Activated CD8-positive, alpha-beta memory T cell treated with anti-CD3 and anti-CD28 coated beads for 24 hours (primary cell): Measurements from ENCODE around the gene TBC1D9.
A peak's percentile ranks its signal among the peaks of the same experiment; 100 is the strongest.
"Not testable (repeated sequence)": the region's sequence is repeated elsewhere in the genome, so short reads cannot be mapped to it uniquely, and the experiment has no call there.

Experiments used
- DNase-seq: peaks from one replicate; pipeline ENCODE4 v3.0.0-alpha.2; 2020

The TBC1D9 gene

DNA sequence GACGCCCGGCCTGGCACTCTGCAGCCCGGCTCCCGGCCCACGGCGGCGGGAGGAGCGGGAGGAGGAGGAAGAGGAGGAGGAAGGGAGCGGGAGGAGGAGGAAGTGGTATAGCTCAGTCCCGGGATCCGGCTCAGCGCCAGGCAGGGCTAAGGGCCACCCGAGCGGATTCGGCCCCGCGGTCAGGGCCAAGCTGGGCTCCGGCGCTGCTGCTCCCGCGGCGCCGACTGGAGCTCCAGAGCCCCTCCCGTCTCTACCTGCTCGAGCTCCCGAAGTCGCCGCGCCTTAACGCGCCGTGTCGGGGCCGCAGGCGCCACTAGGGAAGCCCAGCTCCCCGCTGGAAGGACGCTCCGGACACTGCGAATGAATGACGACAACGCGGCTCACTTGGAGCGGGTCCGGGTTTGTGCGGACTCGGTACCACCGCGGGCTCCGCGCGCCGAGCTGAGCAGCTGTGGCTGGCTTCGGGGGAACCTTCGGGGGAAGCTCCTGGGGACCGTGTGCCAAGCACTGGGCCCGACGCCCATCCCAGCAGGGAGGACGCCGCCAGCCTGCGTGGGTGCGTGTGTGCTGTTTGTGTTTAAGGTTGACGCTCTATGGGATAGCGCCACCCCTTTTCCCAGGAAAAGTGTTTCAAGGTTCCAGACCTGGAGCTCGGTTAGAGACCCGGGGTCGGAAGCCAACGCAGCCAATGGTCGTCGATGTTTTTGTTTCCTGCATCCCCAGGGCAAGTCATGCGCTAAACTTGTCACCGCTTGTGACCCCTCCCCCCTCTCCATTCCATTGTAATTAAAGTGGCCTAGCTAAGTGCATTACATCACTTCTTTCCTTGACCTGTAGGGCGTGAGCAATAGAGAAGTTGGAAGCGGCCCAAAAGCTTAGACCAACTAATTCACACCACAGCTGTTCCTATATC is at the start of gene TBC1D9:
TSS of gene TBC1D9 (minus strand) at position 67 of the 913 bp plus-strand sequence. CDS start 340 bp downstream, outside the sequence.
- DNase-seq = peak; percentile 57

DNA sequence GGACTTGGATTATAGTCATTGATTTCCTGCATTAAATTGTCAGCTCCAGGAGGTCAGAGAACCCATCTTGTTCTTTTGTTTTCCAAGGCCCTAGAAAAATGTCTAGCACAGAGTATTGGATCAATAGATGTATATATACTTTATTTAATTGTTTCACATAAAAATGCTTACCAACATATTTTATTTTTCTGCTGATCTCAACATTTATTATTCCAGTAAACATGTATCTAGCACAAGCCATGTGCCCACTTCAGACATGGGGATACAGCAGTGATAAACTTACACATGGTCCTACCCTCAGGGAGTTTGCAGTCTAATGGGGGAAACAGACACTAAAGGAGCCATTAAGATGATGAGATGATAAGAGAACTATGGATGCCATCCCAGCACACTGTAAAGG is 49.1 kb upstream of the TBC1D9 start:
- no peak for DNase-seq

DNA sequence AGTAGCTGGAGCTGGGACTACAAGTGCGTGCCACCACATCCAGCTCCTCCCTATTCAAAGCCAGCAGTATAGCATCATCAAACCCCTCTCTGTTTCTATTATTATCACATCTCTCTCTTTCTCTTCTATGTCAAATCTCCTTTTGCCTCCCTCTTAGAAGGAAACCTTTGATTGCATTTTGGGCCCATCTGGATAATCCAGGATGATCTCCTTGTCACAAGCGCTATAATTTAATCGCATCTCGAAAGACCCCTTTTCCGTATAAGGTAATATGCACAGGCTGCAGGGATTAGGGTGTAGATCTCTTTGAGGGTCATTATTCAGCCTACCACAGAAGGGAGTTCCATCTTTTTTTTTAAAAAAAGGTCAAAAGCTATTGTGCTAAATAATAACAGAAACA is 46.4 kb upstream of the TBC1D9 start:
- DNase-seq = no peak

DNA sequence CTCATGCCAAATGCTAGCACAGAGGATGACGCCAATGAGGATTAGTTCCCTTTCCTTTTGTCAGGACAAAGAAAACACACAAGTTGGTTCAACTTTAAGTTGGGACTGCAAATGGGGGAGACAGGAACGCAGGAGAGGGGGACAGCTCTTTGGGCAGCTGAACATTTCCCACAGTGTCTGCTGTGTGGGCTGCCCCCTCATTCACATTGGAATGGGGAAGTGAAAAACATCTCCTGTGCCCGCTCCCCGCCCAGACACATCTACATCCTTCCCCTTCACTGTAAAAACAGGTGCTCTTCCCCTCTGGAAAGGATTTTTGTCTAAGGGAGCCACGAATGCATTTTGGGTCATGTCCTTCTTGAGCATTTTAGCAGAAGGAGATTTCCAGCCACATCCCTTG is 44.5 kb upstream of the TBC1D9 start:
- no peak for DNase-seq

DNA sequence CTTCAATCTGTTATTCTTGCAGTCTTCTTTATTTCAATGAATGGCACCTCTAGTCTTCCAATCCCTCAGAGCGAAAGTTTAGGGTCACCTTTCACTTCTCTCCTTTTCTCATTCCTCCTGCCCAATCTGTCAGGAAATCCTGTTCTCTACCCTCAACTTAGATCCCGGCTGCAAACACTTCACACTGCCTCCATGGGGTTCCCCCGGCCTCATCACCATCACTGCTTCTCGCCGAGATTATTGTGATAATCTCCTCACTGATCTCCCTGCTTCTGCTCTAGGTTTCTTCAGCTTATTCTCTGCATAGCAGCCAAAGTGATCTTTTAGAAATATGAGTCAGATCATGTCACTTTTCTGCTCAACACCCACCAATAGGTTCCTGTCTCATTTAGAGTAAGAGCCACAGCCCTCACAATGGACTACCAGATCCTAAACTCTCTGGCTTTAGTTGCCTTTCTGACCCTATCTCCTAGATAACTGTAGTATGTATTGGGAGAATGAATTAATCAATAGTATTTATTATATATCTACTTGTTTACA is 43.6 kb upstream of the TBC1D9 start:
- no peak for DNase-seq

DNA sequence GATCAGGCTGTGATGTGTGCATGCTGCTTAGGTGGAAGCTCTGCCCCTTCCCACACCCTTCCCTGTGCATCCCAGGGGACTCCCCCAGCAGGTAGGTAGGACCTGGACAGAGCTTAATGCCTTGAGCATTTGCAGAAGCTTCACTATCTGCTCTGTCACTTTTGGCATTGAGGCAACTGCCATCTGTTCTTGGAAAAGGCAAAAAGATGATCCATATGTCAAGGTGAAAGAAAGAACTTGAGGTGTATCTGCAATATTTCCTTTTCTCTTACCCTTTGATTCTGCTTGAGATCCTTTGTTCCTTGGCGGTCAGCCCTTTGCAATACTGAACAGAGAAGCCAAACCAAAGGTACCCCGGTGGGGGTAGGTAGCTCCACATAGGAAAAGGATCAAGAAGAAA is 37.1 kb upstream of the TBC1D9 start:
- no peak for DNase-seq

DNA sequence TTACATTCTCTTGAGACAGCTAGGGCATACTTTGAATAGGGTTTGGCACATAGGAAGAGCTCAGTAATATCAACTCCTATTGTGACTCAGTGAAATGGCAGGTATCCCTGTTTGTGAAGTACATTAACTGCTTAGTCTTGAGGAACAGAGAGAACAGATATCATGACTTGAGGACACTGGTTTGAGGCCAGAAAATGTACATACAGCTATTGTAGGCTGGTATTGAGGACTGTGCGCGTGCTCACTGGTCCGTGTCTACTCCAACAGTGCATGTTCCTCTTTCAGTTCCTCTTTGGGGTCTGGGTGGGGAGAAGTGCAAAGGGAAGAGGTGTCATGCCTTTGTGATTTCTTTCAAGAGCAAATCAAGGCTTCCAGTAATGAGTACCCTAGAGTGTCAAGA is 34.6 kb upstream of the TBC1D9 start:
- no peak for DNase-seq

DNA sequence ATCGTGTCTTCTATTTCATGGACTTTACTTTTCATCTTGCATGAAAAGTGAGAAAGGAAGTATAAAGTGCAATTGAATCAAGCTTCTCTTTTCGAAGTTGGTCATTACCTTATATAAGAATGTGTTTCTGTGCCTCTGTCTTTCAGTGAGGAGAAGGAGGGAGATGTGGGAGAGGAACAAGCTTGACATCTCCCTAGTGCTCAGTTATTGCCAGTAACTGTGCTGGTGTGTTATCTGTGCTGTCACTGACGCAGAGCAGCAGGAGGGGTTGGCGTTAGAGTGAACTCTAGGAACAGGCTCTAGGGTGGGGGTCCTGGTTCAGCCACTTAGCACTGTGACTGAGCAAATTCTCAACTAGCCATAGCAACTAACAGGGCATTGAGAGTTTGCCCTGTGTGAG is 34.0 kb upstream of the TBC1D9 start:
- no peak for DNase-seq

DNA sequence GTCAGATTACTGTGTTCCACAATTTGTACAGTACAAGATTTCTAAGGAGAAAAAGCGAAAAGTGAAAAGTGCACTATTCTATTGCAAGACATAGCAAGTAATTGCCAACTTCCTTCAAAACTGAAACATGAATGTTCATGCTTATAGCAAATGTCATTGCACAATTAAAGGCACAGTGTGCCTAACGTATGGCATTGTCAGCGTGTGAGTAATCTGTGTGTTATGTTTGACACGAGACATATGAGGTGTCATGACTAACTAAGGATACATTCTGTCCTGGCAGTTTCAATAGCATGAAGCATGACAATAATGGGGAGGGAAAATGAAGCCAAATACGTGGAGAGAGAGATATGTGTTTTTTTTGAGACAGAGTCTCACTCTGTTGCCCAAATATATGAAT is 33.6 kb upstream of the TBC1D9 start:
- no peak for DNase-seq

DNA sequence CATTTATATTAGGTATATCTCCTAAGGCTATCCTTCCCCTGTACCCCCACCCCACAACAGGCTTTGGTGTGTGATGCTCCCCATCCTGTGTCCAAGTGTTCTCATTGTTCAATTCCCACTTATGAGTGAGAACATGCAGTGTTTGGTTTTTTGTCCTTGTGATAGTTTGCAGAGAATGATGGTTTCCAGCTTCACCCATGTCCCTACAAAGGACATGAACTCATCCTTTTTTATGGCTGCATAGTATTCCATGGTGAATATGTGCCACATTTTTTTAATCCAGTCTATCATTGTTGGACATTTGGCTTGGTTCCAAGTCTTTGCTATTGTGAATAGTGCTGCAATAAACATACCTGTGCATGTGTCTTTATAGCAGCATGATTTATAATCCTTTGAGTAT is 26.6 kb upstream of the TBC1D9 start:
- DNase-seq = not testable (repeated sequence)

DNA sequence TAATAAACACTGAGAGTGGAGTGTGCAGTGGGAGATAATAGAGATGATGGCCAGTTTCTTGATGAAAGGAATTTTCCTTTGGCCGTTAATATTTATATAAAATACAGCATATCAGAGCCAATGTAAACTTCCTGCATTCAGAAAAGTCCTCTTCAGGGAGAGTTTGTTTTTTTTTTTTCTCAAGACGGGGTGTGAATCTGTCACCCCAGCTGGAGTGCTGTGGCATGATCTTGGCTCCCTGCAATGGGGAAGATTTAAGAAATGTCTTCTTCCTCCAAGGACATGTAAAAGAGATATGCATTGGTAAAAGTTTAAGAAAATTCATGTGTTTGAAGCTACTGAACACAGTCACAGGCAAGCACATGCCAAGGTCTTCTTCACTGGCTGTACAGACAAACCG is 25.4 kb upstream of the TBC1D9 start:
- no peak for DNase-seq

DNA sequence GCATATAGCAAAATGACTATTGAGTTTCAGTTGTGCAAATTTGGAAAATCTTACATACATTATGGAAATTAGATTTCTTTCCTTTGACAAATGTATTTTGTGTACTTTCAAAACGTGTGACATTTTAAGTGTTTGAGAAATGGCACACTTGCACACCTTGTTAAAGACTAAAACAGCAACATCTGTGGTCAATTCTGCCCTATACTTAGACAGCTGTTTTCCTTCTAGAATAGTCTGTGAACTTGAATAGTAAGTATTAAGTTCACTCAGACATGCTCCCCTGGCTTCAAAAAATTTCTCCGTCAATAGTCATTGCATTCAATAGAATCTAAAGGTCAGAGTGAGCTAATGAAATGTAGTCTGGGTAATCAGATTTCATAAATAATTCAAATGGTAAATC is 21.7 kb upstream of the TBC1D9 start:
- no peak for DNase-seq

DNA sequence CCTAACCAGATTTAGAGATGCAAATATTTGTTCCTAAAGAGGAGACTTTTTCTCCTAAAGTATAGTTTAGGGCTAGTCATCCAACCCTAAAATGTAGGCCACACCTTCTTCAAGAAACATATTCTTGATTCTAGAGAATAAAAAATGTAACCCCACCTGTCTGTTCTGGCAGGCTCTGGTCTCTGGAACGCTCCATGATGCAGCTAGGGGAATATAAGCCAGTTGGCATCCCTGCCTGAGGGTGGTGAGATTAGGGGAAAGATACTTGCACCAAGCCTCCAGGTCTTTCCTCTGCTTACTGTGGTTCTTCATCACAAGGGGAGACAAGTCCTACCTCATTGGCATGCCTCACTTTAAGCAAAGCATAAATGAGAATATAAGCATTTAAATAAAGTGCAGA is 21.2 kb upstream of the TBC1D9 start:
- no peak for DNase-seq

DNA sequence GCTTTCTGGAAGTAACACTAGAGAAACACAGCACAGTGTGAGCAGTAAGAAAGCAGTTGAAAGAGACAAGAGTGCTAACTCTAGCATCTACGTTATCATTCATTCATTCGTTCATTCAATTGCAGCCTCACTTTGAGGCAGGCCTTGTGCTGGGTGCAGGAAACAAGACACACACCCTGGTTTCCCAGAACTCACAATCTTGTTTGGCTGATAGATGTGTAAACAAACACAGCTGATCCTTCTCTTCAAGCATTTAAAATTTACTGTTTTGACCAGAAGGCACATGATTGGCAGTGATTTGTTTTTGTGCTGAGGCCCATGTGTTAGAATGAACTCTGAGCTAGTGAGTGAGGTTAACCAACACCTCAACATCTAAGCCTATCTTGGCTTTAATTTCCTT is 20.4 kb upstream of the TBC1D9 start:
- no peak for DNase-seq

DNA sequence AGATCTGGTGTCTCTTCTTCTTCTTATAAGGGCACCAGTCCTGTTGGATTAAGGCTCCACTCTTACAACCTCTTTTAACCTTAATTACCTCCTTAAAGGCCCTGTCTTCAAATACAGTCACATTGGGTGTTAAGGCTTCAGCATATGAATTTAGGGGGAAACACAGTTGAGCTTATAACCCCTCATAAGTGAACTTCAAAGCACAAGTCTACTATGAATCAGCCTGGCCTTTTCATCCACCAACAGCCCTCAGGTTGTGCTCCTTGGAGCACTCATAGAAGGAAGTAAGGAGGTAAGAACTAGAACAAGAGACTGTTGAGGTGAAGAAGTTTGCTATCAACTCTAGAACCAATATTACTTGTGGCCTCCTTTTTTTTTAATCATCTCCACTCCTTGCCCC is 18.8 kb upstream of the TBC1D9 start:
- no peak for DNase-seq

DNA sequence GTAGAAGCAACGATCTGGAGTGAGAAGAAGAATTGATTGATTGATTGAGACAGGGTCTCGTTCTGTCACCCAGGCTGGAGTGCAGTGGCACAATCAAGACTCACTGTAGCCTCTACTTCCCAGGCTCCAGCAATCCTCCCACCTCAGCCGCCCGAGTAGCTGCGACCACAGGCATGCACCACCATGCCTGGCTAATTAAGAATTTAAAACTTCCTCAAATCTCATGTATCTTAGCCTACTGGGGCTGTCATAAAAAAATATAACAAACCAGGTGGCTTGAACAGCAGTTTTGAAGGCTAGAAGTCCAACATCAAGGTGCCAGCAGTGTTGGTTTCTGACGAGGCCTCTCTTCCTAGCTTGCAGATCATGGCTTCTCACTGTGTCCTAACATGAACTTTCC is 18.3 kb upstream of the TBC1D9 start:
- DNase-seq = no peak

DNA sequence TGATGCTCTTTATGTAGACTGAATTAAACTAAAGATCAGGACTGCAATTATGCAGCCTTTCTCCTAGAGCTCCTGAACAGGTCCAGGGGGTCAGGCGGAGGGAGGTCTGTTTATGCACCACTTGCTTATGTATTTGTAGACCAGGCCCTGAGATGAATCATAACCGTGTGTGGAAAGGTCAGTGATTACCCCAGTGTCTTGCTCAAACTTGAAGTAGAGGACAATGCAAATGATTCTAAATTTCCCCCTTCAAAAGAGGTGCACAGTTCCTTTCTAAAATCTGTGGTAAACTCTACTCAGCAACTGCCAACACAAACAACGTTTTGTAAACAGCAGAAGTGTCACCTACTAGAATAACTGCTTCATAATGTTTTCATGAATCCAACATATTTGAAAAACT is 13.0 kb upstream of the TBC1D9 start:
- no peak for DNase-seq

DNA sequence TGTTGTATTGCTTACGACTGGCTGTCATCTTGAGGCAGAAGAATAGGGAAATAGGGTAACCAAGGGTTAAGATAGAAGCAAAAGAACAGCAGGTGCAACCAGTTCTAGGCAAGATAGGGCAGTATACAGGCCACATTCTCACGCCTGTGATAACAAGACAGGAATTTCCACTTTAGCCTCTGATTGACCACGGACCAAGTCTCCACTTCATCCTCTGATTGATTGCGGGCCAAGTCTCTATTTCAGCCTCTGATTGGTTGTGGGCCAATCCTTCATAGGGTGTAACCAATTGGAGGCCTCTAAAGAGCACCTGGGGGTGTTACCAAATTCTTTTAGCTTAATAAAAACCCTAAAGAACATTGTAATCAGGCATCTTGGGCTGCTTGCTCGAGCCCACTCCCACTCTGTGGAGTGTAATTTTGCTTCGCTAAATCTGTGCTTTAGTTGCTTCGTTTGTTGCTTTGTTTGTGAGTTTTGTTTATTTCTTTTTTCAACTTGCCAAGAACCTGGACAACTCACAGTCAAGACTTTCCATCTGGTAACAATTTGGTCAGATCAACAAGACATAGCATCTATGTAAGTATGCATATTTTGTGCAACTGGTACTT is 8.7 kb upstream of the TBC1D9 start:
- DNase-seq = no peak

DNA sequence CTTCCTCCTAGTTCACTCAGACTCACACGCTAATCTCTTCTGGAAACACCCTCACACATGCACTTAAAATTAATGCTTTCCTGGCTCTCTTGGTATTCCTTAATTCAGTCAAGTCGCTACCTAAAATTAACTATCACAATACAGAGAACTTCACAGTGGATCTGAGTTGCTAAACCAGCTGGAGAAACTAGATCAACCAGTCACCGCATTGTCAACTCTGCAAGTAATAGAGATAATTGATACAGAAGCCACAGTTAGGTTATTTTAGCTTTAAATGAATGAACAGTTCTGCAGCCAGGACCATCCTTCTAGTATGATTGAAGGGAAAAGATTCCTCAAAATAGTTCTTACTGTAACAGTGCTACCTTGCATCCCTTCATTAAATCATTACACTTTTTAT is 6.0 kb upstream of the TBC1D9 start:
- DNase-seq = no peak

DNA sequence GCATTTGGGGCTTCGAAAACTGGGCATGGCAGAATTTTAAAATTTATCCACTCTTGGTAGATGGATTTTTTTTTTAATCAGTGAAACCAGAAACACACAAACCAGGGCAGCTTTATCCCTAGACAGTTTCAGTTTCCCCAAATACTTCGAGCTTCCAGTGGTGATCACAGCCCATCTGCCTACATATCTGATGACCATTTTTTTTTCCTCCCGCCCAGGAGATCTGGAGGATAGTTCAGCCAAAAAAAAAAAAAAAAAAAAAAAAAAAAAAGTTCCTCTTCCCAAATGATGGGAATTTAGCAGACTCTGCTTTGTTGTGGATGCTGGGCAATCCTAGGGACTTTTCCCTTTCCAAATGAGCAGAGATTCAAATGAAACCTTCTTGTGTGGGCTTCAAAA is 1.0 kb upstream of the TBC1D9 start:
- DNase-seq = no peak

DNA sequence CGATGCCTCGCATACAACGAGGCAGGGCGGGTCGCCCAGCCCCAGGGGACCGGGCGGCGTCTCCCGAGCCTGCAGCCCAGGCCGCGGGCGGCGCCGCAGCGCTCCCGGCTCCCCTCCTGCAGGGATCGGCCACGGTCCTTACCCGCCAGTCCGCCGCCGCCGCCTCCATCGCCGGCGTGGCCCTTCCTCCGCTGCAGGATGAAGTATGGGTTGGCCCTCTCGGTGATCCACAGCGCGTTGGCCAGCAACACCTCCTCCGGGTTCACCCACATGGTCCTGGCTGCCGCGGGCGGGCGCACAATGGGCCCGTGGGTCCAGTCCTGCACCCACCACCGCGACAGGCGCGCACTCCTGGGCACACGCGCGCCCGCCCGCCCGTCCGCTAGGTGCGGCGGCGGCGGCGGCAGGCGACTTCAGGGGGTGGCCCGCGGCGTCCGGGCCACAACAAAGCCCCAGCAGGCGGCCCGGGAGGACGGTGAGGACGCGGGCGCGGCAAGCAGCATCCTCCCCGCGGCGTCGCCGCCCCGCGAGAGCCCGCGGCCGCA is 339 bp downstream of the TBC1D9 start:
- peak; percentile 58 for DNase-seq

DNA sequence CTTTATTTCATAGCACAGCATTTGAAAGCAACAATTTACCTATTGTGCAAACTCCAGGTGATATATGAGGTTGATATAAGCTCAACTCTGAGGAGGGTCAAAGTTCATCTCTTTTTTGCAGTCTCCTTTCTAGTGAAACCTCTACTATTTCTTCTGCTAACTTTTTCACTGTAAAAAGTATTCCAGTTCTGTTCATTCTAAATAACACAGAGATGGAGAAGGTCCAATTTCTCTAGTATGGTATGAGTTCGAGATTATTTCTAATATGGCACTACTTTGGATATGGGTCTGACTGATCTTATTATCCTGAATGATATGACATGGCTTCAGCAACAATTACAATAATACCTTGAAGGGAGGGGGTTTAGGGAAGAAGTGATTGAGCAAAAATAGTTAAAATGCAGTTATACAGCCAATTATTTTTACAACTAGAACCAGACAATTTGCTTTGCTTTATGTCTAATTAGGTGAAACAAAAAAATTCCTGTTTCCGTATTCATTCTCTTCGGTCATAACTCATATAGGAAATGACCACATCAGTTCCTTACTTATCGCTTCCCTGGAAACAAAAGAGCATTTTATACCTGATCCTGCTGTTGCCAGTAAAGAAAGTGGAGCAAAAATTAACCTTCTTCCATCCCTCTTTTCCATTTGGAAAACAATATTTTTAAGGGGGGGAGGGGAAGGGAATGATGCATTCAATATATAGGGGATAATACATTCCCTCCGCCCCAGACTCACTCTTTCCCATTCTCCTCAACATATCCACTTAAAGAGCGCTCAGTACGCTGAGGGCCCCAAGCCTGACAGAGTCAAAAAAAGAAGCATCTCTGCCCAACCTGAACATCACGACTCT is 1.0 kb downstream of the TBC1D9 start:
- no peak for DNase-seq

DNA sequence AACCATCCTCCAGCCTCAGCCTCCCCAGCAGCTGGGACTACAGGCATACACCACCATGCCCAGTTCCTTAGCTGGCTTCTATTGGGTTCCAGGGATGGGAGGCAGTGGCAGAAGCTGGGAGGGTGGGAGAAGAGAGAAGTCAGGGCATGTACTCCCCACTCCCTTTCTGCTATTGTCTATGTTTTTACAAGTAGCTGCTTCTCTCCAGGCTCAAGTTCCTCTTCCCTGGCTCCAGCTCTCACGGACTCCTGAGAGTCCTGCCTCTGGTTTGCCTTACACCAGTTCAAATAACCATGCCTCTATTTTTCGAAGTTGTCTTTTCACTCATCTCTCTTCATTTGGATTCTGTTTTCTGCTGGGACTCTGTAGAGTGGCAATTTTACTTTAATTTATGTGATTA is 2.9 kb downstream of the TBC1D9 start:
- no peak for DNase-seq
